ENCODE data around the gene CNRIP1.

The CNRIP1 gene

GRCh38 chr2:68282811-68283418 is 36.8 kb downstream of the CNRIP1 start:
- Histone ChIP-seq H3K4me1 (ENCODE audit: control insufficient read depth in 2 of 2, insufficient read depth in 1 of 2, low read depth in 1 of 2, low read length in 2 of 2) (peaks cover 0 to 1% of the 10 kb centered on the region in 2 donors), H3K9me3 (replicated peaks in 1 of 2; ENCODE audit: control insufficient read depth in 2 of 2, insufficient read depth in 1 of 2, low read depth in 1 of 2, low read length in 2 of 2) (peaks cover 0 to 2% of the 10 kb centered on the region in 2 donors), H3K4me3 (ENCODE audit: low read length in 2 of 2) (no peak overlapping the region), H2AK5ac (ENCODE audit: low read depth, low read length) (no peak overlapping the region), H3K79me1 (ENCODE audit: low read depth, low read length) (no peaks in the 10 kb centered on the region), H3K4ac (ENCODE audit: low read length) (no peak overlapping the region), H2BK5ac (ENCODE audit: low read length) (no peak overlapping the region), H3K4me2 (ENCODE audit: insufficient read depth, low read length, poor library complexity, severe bottlenecking) (no peak overlapping the region), H3K9ac (ENCODE audit: low read depth, low read length, poor library complexity) (no peak overlapping the region), H3K23ac (ENCODE audit: low read depth, low read length, poor library complexity) (no peak overlapping the region), H3K14ac (ENCODE audit: low read length) (no peak overlapping the region), H2BK120ac (ENCODE audit: low read depth, low read length) (no peak overlapping the region), H3K27ac (replicated peaks; ENCODE audit: low read length) (no peak overlapping the region), H2AFZ (ENCODE audit: low read length) (no peak overlapping the region), H3K27me3 (ENCODE audit: control insufficient read depth in 3 of 3, insufficient read depth in 3 of 3, low read depth in 1 of 3, low read length in 3 of 3) (no peaks in the 10 kb centered on the region), H3K36me3 (replicated peaks in 1 of 2; ENCODE audit: control insufficient read depth in 2 of 2, insufficient read depth in 2 of 2, low read length in 2 of 2) (no peaks in the 10 kb centered on the region), H4K91ac (ENCODE audit: low read depth, low read length, poor library complexity) (no peak overlapping the region), H4K8ac (ENCODE audit: low read depth, low read length) (no peak overlapping the region), H2BK15ac (ENCODE audit: low read length) (no peak overlapping the region), H3K18ac (ENCODE audit: low read length) (no peak overlapping the region), H2BK12ac (ENCODE audit: low read length) (no peak overlapping the region)
- no CpG with 5 or more reads among the region's 5 CpGs for WGBS, 2 donors (ENCODE audit: extremely low coverage in 2 of 2, insufficient read length in 2 of 2, insufficient replicate concordance in 1 of 2)
- no peak for DNase-seq (ENCODE audit: low spot score)

- no peaks in the 10 kb centered on the region for H3K27me3 ChIP-seq (ENCODE audit: control insufficient read depth in 3 of 3, insufficient read depth in 3 of 3, low read depth in 1 of 3, low read length in 3 of 3)
- no peaks in the 10 kb centered on the region for H3K36me3 ChIP-seq (replicated peaks in 1 of 2; ENCODE audit: control insufficient read depth in 2 of 2, insufficient read depth in 2 of 2, low read length in 2 of 2)
- H3K23ac ChIP-seq (ENCODE audit: low read depth, low read length, poor library complexity): no peak overlapping the region
- no peak overlapping the region for H2BK5ac ChIP-seq (ENCODE audit: low read length)
- H3K18ac ChIP-seq (ENCODE audit: low read length): no peak overlapping the region
- no peak overlapping the region for H2AFZ ChIP-seq (ENCODE audit: low read length)
- H3K4me1 ChIP-seq (ENCODE audit: control insufficient read depth in 2 of 2, insufficient read depth in 1 of 2, low read depth in 1 of 2, low read length in 2 of 2): peaks cover 0 to 1% of the 10 kb centered on the region in 2 donors
- no peak overlapping the region for H3K4me2 ChIP-seq (ENCODE audit: insufficient read depth, low read length, poor library complexity, severe bottlenecking)
- H2BK12ac ChIP-seq (ENCODE audit: low read length): no peak overlapping the region
- H3K27ac ChIP-seq (replicated peaks; ENCODE audit: low read length): no peak overlapping the region
- H3K4ac ChIP-seq (ENCODE audit: low read length): no peak overlapping the region
- H3K79me1 ChIP-seq (ENCODE audit: low read depth, low read length): no peaks in the 10 kb centered on the region
- WGBS, 2 donors (ENCODE audit: extremely low coverage in 2 of 2, insufficient read length in 2 of 2, insufficient replicate concordance in 1 of 2): no CpG with 5 or more reads among the region's 1 CpG
- H4K8ac ChIP-seq (ENCODE audit: low read depth, low read length): no peak overlapping the region
- H3K9me3 ChIP-seq (replicated peaks in 1 of 2; ENCODE audit: control insufficient read depth in 2 of 2, insufficient read depth in 1 of 2, low read depth in 1 of 2, low read length in 2 of 2): no peaks in the 10 kb centered on the region
- no peak overlapping the region for H2AK5ac ChIP-seq (ENCODE audit: low read depth, low read length)
- no peak for DNase-seq (ENCODE audit: low spot score)
- H3K4me3 ChIP-seq (ENCODE audit: low read length in 2 of 2): no peak overlapping the region
- no peak overlapping the region for H3K9ac ChIP-seq (ENCODE audit: low read depth, low read length, poor library complexity)
- no peak overlapping the region for H4K91ac ChIP-seq (ENCODE audit: low read depth, low read length, poor library complexity)
- no peak overlapping the region for H3K14ac ChIP-seq (ENCODE audit: low read length)
- H2BK15ac ChIP-seq (ENCODE audit: low read length): no peak overlapping the region
- H2BK120ac ChIP-seq (ENCODE audit: low read depth, low read length): no peak overlapping the region
These were observed 39.0 kb downstream of the CNRIP1 start for GRCh38 chr2:68280796-68281195.

GRCh38 chr2:68280348-68280747 is 39.4 kb downstream of the CNRIP1 start:
- Histone ChIP-seq H2BK15ac (ENCODE audit: low read length) (no peak overlapping the region), H3K4me2 (ENCODE audit: insufficient read depth, low read length, poor library complexity, severe bottlenecking) (no peak overlapping the region), H2BK12ac (ENCODE audit: low read length) (no peak overlapping the region), H4K8ac (ENCODE audit: low read depth, low read length) (no peak overlapping the region), H3K4me1 (ENCODE audit: control insufficient read depth in 2 of 2, insufficient read depth in 1 of 2, low read depth in 1 of 2, low read length in 2 of 2) (peaks cover 0 to 1% of the 10 kb centered on the region in 2 donors), H3K4me3 (ENCODE audit: low read length in 2 of 2) (no peak overlapping the region), H3K27me3 (ENCODE audit: control insufficient read depth in 3 of 3, insufficient read depth in 3 of 3, low read depth in 1 of 3, low read length in 3 of 3) (no peaks in the 10 kb centered on the region), H2AFZ (ENCODE audit: low read length) (no peak overlapping the region), H3K79me1 (ENCODE audit: low read depth, low read length) (no peaks in the 10 kb centered on the region), H4K91ac (ENCODE audit: low read depth, low read length, poor library complexity) (no peak overlapping the region), H3K9me3 (replicated peaks in 1 of 2; ENCODE audit: control insufficient read depth in 2 of 2, insufficient read depth in 1 of 2, low read depth in 1 of 2, low read length in 2 of 2) (no peaks in the 10 kb centered on the region), H3K18ac (ENCODE audit: low read length) (no peak overlapping the region), H2AK5ac (ENCODE audit: low read depth, low read length) (no peak overlapping the region), H2BK120ac (ENCODE audit: low read depth, low read length) (no peak overlapping the region), H3K27ac (replicated peaks; ENCODE audit: low read length) (no peak overlapping the region), H3K9ac (ENCODE audit: low read depth, low read length, poor library complexity) (no peak overlapping the region), H3K36me3 (replicated peaks in 1 of 2; ENCODE audit: control insufficient read depth in 2 of 2, insufficient read depth in 2 of 2, low read length in 2 of 2) (no peaks in the 10 kb centered on the region), H2BK5ac (ENCODE audit: low read length) (no peak overlapping the region), H3K4ac (ENCODE audit: low read length) (no peak overlapping the region), H3K14ac (ENCODE audit: low read length) (no peak overlapping the region), H3K23ac (ENCODE audit: low read depth, low read length, poor library complexity) (no peak overlapping the region)
- no peak for DNase-seq (ENCODE audit: low spot score)
- WGBS, 2 donors (ENCODE audit: extremely low coverage in 2 of 2, insufficient read length in 2 of 2, insufficient replicate concordance in 1 of 2): no CpG with 5 or more reads among the region's 1 CpG

- no peak overlapping the region for H2AK5ac ChIP-seq (ENCODE audit: low read depth, low read length)
- H3K4ac ChIP-seq (ENCODE audit: low read length): no peak overlapping the region
- no peak overlapping the region for H2BK120ac ChIP-seq (ENCODE audit: low read depth, low read length)
- H3K4me2 ChIP-seq (ENCODE audit: insufficient read depth, low read length, poor library complexity, severe bottlenecking): no peak overlapping the region
- DNase-seq (ENCODE audit: low spot score): no peak
- H3K18ac ChIP-seq (ENCODE audit: low read length): no peak overlapping the region
- no peak overlapping the region for H2BK15ac ChIP-seq (ENCODE audit: low read length)
- no peaks in the 10 kb centered on the region for H3K27me3 ChIP-seq (ENCODE audit: control insufficient read depth in 3 of 3, insufficient read depth in 3 of 3, low read depth in 1 of 3, low read length in 3 of 3)
- H3K4me3 ChIP-seq (ENCODE audit: low read length in 2 of 2): no peak overlapping the region
- H2AFZ ChIP-seq (ENCODE audit: low read length): no peak overlapping the region
- no CpG with 5 or more reads among the region's 4 CpGs for WGBS, 2 donors (ENCODE audit: extremely low coverage in 2 of 2, insufficient read length in 2 of 2, insufficient replicate concordance in 1 of 2)
- H3K36me3 ChIP-seq (replicated peaks in 1 of 2; ENCODE audit: control insufficient read depth in 2 of 2, insufficient read depth in 2 of 2, low read length in 2 of 2): no peaks in the 10 kb centered on the region
- H3K14ac ChIP-seq (ENCODE audit: low read length): no peak overlapping the region
- H3K9me3 ChIP-seq (replicated peaks in 1 of 2; ENCODE audit: control insufficient read depth in 2 of 2, insufficient read depth in 1 of 2, low read depth in 1 of 2, low read length in 2 of 2): no peaks in the 10 kb centered on the region
- no peak overlapping the region for H3K27ac ChIP-seq (replicated peaks; ENCODE audit: low read length)
- no peak overlapping the region for H2BK5ac ChIP-seq (ENCODE audit: low read length)
- H4K91ac ChIP-seq (ENCODE audit: low read depth, low read length, poor library complexity): no peak overlapping the region
- H4K8ac ChIP-seq (ENCODE audit: low read depth, low read length): no peak overlapping the region
- H3K23ac ChIP-seq (ENCODE audit: low read depth, low read length, poor library complexity): no peak overlapping the region
- no peaks in the 10 kb centered on the region for H3K4me1 ChIP-seq (ENCODE audit: control insufficient read depth in 2 of 2, insufficient read depth in 1 of 2, low read depth in 1 of 2, low read length in 2 of 2)
- H2BK12ac ChIP-seq (ENCODE audit: low read length): no peak overlapping the region
- no peak overlapping the region for H3K9ac ChIP-seq (ENCODE audit: low read depth, low read length, poor library complexity)
- no peaks in the 10 kb centered on the region for H3K79me1 ChIP-seq (ENCODE audit: low read depth, low read length)
These were observed 40.1 kb downstream of the CNRIP1 start for GRCh38 chr2:68279691-68280090.

All from neuronal stem cell (in vitro differentiated cells).